ENCODE measurements around the gene GATA5.
"Not testable (repeated sequence)": the region's sequence is repeated elsewhere in the genome, so short reads cannot be mapped to it uniquely, and the experiment has no call there.

The GATA5 gene

GRCh38 chr20:62504323-62504722 is 28.5 kb upstream of the GATA5 start:
- no peak for DNase-seq

GRCh38 chr20:62503401-62504178 is 27.8 kb upstream of the GATA5 start:
- no peak for DNase-seq

DNA sequence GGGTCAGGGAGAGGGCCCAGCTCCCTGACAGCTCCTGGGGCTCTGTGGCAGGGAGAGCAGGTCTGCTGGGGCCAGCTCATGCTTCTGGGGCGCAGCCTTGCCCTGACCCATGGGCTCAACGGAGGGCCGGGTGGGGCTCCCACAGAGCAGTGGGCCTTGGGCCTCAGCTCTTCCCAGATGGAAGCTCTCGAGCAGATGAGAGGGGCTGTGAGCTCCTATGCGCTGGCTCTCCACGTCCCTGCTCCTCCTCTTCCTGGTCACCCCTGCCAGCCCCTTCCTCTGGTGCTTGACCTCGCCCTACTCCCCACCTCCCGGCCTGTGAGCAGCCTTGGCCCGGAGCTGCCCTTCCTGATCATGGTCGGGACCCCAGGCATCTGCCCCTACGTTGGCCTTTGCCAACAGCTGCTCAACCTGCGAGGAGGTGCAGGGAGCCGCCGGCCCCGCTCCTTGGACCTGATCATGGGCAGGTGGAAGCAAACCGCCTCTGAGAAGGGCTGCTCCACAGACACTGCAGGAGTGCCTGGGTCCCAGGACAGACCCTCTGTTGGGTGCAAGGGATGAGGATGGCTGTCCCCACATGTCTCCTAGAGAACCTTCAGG is 26.8 kb upstream of the GATA5 start:
- DNase-seq: no peak

GRCh38 chr20:62501801-62502495 is 26.2 kb upstream of the GATA5 start:
- DNase-seq: peak; percentile 71 to 81

- DNase-seq: peak; percentile 86 to 88
Observed at GRCh38 chr20:62500237-62500864, 24.6 kb upstream of the GATA5 start.

DNA sequence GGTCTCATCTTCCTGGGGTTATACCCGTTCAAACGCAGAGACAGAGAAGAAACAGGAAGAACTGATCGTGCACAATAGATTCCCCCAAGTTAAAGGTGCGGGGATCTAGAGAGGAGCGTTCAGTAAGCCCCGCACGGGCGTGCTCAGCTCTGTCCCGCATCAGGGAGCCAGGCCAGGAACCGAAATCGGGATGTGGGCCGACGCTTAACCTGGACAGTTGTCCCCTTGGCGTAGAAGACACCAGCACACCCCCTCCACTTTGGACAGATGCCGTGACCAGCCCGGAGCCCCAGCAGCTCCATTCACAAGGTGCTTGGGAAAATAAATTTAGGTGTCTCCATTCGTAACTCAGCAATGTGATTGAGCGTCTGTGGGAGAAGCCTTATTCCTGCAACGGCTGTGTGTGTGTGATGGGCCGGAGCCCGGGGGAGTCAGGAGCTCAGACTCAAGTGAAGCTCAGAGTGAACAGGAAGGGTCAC is 24.0 kb upstream of the GATA5 start:
- DNase-seq: no peak

GRCh38 chr20:62498874-62499273 is 23.1 kb upstream of the GATA5 start:
- no peak for DNase-seq

- DNase-seq: peak; percentile 23 to 36
Observed at GRCh38 chr20:62496568-62497218, 20.9 kb upstream of the GATA5 start.

DNA sequence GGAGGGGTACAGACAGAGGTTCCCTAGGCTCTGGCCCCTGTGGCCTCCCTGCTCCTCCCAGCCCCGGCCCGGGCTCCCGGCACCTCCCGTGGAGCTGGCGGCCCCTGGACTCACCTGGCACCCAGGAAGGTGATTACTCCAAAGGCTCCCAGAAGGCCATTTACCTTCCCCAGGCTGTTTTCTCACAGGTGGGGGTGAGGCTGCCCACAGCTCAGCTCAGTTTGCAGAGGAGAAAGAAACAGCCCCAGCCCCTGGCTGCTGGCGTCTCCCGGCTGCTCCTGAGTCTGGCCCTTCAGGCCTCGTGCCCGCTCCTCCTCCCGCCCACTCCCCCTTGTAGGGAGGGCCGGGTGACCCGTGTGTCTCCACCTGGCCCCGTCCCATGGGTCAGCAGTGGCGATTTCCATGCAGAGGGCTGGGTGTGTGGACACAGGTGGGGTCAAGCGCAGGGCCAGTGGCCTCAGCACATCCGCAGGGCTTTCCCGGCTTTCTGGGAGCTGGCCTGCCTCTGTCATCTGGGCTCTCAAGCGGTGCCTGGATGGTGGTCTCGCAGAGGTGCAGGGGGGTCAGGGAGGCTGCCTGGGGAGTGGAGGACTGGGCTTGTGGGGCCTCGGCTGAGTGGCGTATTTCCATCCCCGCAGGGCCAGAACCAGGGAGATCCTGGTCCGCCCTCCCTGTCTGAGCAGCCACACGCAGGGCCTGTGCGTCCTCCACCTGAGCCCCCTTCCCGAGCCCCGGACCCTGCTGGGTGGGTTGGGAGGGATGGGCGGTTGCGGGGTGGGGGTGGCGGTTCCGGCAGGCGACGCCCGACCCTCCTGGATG is 20.2 kb upstream of the GATA5 start:
- DNase-seq: no peak

DNA sequence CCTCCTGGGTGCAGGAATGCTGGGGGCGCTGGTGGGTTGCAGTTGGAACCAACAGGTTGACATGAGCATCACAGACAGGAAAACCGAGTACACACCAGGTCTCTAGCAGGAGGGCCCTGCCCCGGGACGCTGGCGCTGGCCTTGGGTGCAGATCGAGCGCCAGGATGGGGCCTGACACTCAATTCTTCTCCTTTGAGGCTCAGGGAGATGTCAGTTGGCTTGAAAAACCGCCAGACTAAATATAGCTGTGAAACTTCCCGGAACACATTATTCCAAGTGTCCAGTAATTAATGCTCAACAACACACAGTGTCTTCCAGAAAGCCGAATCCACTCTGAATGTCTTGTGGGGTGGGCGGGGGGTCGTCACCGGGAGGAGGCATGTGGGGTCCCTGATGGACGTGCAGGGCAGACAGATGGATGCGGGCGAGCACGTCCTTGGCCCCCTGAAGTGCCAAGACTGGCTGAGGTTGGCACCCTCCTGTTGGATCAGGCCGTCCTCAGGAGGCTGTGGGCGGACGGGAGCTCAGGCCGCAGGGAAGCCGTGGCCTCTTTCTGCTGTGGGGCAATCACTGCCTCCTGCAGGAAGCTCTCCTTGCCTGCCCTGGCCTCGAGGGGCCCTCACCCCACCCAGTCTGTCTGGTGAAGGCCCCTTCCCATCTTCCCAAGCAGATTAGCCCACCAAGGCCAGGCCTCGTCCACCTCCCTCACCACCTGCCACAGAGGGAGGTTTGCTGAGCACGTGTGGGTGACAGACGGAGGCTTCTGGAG is 19.4 kb upstream of the GATA5 start:
- no peak for DNase-seq

DNA sequence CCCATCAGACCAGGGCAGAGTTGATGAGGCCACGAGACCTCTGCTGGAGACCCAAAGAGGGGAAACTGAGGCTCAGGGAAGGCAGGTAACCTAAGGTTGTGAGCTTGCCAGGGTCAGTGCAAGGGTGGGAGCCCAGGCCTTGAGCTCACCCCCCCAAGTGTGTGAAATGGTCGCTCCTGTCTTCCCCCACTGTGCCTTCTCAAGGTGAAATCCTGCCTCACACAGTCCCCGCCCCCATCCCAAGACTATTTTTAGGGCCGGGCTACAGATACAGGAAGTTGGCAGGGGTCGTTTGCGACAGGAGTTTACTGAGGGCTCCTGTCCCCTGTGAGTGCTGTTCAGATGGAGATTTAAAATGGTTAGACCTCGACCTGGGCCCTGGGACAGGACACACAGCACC is 18.7 kb upstream of the GATA5 start:
- DNase-seq: no peak

- no peak for DNase-seq
Observed at GRCh38 chr20:62493886-62494285, 18.1 kb upstream of the GATA5 start.

- no peak for DNase-seq
Observed at GRCh38 chr20:62493253-62493885, 17.6 kb upstream of the GATA5 start.

GRCh38 chr20:62492711-62493110 is 16.9 kb upstream of the GATA5 start:
- DNase-seq: no peak

- DNase-seq: not testable (repeated sequence)
Observed at GRCh38 chr20:62490783-62491182, 15.0 kb upstream of the GATA5 start.

- no peak for DNase-seq
Observed at GRCh38 chr20:62489932-62490263, 14.1 kb upstream of the GATA5 start.

DNA sequence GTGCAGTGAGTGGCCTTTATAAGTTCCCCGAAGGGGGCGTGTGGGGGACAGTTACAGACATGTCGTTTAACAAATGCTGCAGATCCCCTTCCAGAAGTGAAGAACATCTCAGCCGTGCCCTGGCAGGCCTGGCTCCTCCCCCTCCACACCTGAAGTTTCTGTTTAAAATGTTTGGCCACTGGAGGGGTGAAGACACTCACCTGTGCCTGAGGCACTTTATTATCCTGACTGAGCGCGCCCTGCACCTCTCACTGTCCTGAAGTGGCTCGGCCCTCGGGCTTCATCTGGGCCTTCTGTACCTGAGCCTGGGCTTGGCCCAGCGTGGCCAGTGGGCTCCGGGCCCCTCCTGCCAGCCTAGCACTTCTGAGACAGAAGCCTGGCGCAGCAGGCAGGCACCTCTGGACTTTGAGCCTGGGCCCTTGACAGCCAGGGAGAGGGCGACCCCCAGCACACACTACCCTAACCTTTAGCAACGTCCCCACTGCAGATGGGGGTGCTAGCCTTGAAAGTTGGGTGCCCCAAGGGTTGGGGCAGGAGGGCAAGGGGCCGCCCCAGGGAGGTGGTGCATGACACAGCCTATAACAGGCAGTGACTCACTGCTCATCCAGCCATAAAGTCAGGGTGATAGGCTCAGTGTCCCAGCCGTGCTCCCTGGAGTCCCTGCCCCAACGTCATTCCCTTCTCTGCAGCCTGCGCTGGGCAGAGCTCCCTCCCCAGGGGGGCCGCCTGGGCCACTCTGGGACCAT is 13.6 kb upstream of the GATA5 start:
- DNase-seq: no peak

DNA sequence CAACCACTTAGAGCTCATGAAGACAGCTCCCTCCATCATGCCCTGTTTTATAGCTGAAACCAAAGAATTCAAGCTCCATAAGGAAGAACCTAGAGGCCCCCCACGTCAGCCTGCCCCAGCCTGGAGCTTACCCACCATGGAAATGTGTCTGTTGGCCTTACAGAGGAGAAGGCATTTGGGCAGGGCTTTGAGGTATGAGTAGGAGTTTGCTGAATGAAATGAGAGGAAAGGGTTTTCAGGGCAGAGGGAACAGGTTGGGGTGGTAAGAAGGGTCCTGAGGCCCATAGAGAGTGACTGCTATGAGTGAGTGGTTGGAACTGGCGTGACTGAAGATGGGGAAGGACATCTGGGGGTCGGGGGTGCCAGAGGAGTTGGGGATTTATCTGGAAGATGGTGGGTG is 12.7 kb upstream of the GATA5 start:
- no peak for DNase-seq

DNA sequence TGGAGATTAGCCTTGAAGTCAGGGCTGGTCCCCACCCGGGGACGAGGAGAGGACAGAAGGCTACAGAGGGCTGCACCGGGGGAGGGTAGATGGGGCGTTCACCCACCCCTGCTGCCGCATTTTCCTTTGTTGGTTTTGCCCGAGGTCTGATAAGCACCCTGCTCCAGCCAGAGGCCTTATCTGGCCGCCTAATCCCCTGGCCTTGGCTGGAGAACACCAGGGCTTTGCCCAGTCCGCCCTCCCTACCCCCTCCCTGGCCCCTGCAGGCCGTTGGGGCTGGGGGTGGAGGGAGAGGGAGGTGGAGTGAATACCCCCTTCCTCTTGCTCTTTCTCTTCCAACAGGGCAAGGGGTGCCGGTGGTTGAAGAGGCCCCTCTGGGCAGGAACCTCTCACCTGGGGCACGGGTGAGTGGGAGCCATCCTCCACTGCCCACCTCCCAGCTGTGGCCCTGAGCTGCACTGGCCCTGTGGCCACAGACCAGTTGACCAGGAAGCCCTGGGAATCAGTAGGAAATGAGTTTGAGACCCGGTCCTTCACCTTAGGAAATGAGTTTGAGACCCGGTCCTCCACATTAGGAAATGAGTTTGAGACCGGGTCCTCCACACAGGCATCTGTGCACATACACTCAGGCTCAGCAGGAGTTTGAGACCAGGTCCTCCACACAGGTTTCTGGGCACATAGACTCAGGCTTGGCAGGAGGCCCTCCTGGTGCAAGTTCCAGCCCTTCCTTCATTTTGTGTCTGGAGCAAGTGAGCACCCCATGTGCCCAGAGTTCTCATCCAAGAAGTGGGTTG is 12.0 kb upstream of the GATA5 start:
- no peak for DNase-seq

Measured in activated CD4-positive, alpha-beta T cell treated with anti-CD3 and anti-CD28 coated beads, Interleukin-2, amount 50 U/mL, for 48 hours (primary cell).